Chondrocyte (in vitro differentiated cells): ENCODE results near the gene FLII. TPM values are rescaled to one million over a fixed set of nuclear protein-coding genes. Genes with fewer than 3 reads are reported as not detected.

Experiments
- DNase-seq: peaks from one replicate; pipeline ENCODE4 v3.0.0; 2021; ENCODE audit warnings: mixed read lengths, low spot score
- H3K27ac Mint-ChIP-seq: one replicate; pipeline ENCODE4 v1.8.0; 2021; ENCODE audit warnings: mild to moderate bottlenecking, moderate library complexity, mixed read lengths; ENCODE audit not compliant: unreplicated experiment
- H3K27me3 Mint-ChIP-seq: 2 replicates; pipeline ENCODE4 v1.8.0; 2021; ENCODE audit warnings: low read depth, mixed read lengths
- H3K36me3 Mint-ChIP-seq: 2 replicates; pipeline ENCODE4 v1.8.0; 2021; ENCODE audit warnings: low read depth, mixed read lengths
- H3K4me1 Mint-ChIP-seq: 2 replicates; pipeline ENCODE4 v1.8.0; 2021; ENCODE audit warnings: low read depth, mild to moderate bottlenecking, mixed read lengths
- H3K4me3 Mint-ChIP-seq: one replicate; pipeline ENCODE4 v1.8.0; 2021; ENCODE audit warnings: mild to moderate bottlenecking, moderate library complexity, mixed read lengths; ENCODE audit not compliant: unreplicated experiment
- H3K9me3 Mint-ChIP-seq: 2 replicates; pipeline ENCODE4 v1.8.0; 2021; ENCODE audit warnings: low read depth, mixed read lengths
- CTCF ChIP-seq: fragments of 200-600 bp; sonication (generic); IDR thresholded peaks from 2 replicates; pipeline ENCODE4 v1.5.0; 2021; ENCODE audit warnings: antibody characterized with exemption, mild to moderate bottlenecking, moderate library complexity
- total RNA-seq: library from RNA; stranded (reverse); gene quantifications from 3 replicates; pipeline ENCODE4 v1.2.1, GENCODE V29; 2021

The FLII gene
- total RNA-seq, 1 donor from 2014 or later, result 228 TPM

- Mint-ChIP-seq H3K27ac (no peak overlapping the region), H3K4me3 (no peak overlapping the region), H3K4me1 (peaks cover 5% of the 10 kb centered on the region), H3K36me3 (peaks cover 29% of the 10 kb centered on the region), H3K9me3 (no peaks in the 10 kb centered on the region), H3K27me3 (no peaks in the 10 kb centered on the region)
- no peak for DNase-seq
- no peak for TF ChIP-seq CTCF
Observed at GRCh38 chr17:18250708-18251107, 7.8 kb downstream of the FLII start.

- H3K27me3 Mint-ChIP-seq, result no peaks in the 10 kb centered on the region
- no peak for DNase-seq
- peaks cover 32% of the 10 kb centered on the region for H3K36me3 Mint-ChIP-seq
- H3K27ac Mint-ChIP-seq, result no peak overlapping the region
- H3K4me1 Mint-ChIP-seq, result peaks cover 5% of the 10 kb centered on the region
- H3K4me3 Mint-ChIP-seq, result no peak overlapping the region
- no peak for TF ChIP-seq CTCF
- H3K9me3 Mint-ChIP-seq, result no peaks in the 10 kb centered on the region
Observed at GRCh38 chr17:18250259-18250658, 8.3 kb downstream of the FLII start.

DNA sequence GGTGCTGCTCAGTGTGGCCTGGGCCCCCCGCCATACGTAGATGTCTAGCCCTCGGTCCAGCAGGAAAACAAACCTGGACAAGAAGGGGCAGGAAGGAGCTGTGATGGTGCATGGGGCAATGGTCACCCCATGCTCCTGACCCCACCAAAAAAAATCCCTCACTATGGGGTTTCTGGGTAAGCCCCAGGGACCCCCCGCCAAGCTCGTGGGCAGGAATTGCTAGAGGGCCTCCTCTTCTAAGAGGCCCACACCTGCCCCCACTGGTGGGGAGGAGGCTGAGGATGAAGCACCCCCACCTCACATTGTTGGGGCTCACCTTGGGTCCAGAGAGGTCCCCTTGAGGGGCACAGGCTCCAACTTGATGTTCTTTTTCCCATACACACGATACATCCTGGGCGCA lies 9.7 kb downstream of the FLII start:
- Mint-ChIP-seq H3K27ac (peak overlapping the region; percentile 51), H3K27me3 (no peaks in the 10 kb centered on the region), H3K4me1 (peaks cover 5% of the 10 kb centered on the region), H3K4me3 (no peak overlapping the region), H3K9me3 (no peaks in the 10 kb centered on the region), H3K36me3 (peaks cover 33% of the 10 kb centered on the region)
- DNase-seq, result no peak
- TF ChIP-seq CTCF, result no peak

DNA sequence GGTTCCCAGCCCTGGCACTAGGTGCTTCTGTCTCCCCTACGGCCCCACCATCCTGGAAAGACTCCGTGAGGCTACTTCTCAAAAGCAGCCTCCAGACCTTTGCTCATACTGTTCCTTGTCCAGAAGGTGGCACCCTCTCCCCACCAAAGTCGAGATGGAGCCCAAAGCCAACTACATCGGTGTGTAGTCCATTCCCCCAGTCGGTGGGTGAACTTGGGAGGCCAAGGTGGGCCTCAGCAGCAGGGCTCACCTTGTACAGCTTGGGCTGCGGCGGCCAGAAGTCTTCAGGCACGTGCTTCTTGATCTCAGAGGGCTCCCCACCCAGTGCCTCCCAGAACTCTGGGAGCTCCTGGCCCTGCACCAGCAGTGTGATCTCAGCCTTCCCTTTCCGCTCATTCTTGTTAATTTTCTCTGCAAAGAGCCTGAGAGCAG lies 10.2 kb downstream of the FLII start:
- Mint-ChIP-seq H3K4me3 (no peak overlapping the region), H3K9me3 (no peaks in the 10 kb centered on the region), H3K27ac (peak overlapping the region; percentile 51), H3K4me1 (peaks cover 5% of the 10 kb centered on the region), H3K36me3 (peaks cover 29% of the 10 kb centered on the region), H3K27me3 (no peaks in the 10 kb centered on the region)
- DNase-seq, result no peak
- TF ChIP-seq CTCF, result peak; percentile 82

DNA sequence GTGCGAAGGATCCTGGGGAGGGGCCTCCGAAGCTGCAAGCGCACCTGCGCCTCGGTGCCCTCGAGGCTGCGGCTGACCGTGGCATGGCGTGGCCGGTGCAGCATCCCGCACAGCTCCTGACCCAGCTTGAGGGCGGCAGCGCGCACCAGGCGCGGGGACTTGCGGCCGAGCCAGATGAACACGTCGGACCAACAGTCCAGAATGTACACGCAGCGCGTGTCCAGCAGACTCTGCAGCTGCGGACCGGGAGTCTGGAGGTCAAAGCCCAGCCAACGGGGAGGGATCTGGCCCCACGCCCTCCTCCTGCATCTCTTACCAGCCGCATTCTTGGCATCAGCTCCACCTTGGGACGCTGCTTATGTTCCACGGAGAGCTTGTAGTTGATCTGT lies 10.9 kb downstream of the FLII start:
- H3K36me3 Mint-ChIP-seq, result peaks cover 26% of the 10 kb centered on the region
- DNase-seq, result no peak
- no peaks in the 10 kb centered on the region for H3K27me3 Mint-ChIP-seq
- peaks cover 5% of the 10 kb centered on the region for H3K4me1 Mint-ChIP-seq
- no peak overlapping the region for H3K4me3 Mint-ChIP-seq
- H3K9me3 Mint-ChIP-seq, result no peaks in the 10 kb centered on the region
- TF ChIP-seq CTCF, result no peak
- H3K27ac Mint-ChIP-seq, result no peak overlapping the region
